A549 (cell line): ENCODE data around the gene SHMT2. TPM values are rescaled to one million over a fixed set of nuclear protein-coding genes. Genes with fewer than 3 reads are reported as not detected.

Experiments
- ATAC-seq, 2 experiments: fragments of 200-7000 bp in 1 of 2; fragments of >200 bp in 1 of 2; cut with Nextera tagmentation in 1 of 2; cut with Tn5 transposase in 1 of 2; 3 replicates each; pipeline versions ENCODE4 v1.8.0 to v1.9.1; 2018 to 2020; ENCODE audit warnings: mild to moderate bottlenecking in 1 of 2, moderate library complexity in 1 of 2
- CTCF ChIA-PET: fragments of 300-600 bp; sonication (Branson Sonifier 250); formaldehyde crosslinking; extraction: SDS; loops from one replicate; lab custom pipeline; 2021; ENCODE audit warnings: antibody characterized with exemption, inconsistent platforms; lab: Yijun Ruan, JAX
- POLR2A ChIA-PET: fragments of 350-600 bp; formaldehyde crosslinking; extraction: SDS; loops from one replicate; lab custom pipeline; 2021; ENCODE audit warnings: antibody characterized with exemption, inconsistent platforms; lab: Yijun Ruan, JAX
- DNase-seq, 2 experiments: peaks; one replicate each; pipeline versions ENCODE4 v3.0.0 to v3.0.0-alpha.2; 2011 to 2016; ENCODE audit warnings: low read depth in 1 of 2, low spot score in 1 of 2
- FAIRE-seq: peaks from 2 replicates; lab custom pipeline; 2011; peaks lifted over from hg19 to GRCh38; lab: Jason Lieb, UNC
- H3K27ac ChIP-seq, 2 experiments: fragments of >200 bp; sonication (Bioruptor Twin); formaldehyde crosslinking; 3 replicates each; pipeline ENCODE4 v1.5.1; 2016 to 2017
- H3K4me1 ChIP-seq: fragments of >200 bp; sonication (Bioruptor Twin); formaldehyde crosslinking; 3 replicates; pipeline ENCODE4 v1.6.1; 2016
- H3K4me2 ChIP-seq: fragments of >200 bp; sonication (Bioruptor Twin); formaldehyde crosslinking; 3 replicates; pipeline ENCODE4 v1.6.1; 2016
- H3K4me3 ChIP-seq: fragments of >200 bp; sonication (Bioruptor Twin); formaldehyde crosslinking; 3 replicates; pipeline ENCODE4 v1.5.1; 2016
- H3K9me3 ChIP-seq: fragments of >200 bp; sonication (Bioruptor Twin); formaldehyde crosslinking; 3 replicates; pipeline ENCODE4 v1.6.1; 2016
- CBX8 ChIP-seq: fragments of 200-600 bp; sonication (generic); IDR thresholded peaks from 2 replicates; pipeline ENCODE4 v1.6.1; 2016
- CHD2 ChIP-seq: fragments of 150-350 bp; IDR thresholded peaks from 2 replicates; pipeline ENCODE4 v1.6.1; 2014; ENCODE audit warnings: low read length; ENCODE audit not compliant: partially characterized antibody
- CTCF ChIP-seq: fragments of >200 bp; sonication (Bioruptor Twin); formaldehyde crosslinking; IDR thresholded peaks from 3 replicates; pipeline ENCODE4 v1.5.1; 2016
- EHMT2 ChIP-seq: fragments of 200-600 bp; sonication (generic); IDR thresholded peaks from 2 replicates; pipeline ENCODE4 v1.6.1; 2016; ENCODE audit warnings: antibody characterized with exemption, low read depth, mild to moderate bottlenecking, moderate library complexity
- GATA3 ChIP-seq: IDR thresholded peaks from 2 replicates; pipeline ENCODE4 v1.6.1; 2012; ENCODE audit warnings: borderline replicate concordance
- HES2 ChIP-seq: fragments of >200 bp; sonication (Bioruptor Twin); formaldehyde crosslinking; IDR thresholded peaks from 2 replicates; pipeline ENCODE4 v1.6.1; 2016
- HOXB13 ChIP-seq: fragments of 250-450 bp; sonication (Bioruptor Pico); IDR thresholded peaks from 2 replicates; pipeline ENCODE4 v1.5.0; 2020; ENCODE audit warnings: low read depth, mild to moderate bottlenecking, moderate library complexity
- HOXB5 ChIP-seq: fragments of 250-450 bp; sonication (Bioruptor Pico); IDR thresholded peaks from 2 replicates; pipeline ENCODE4 v1.5.0; 2020; ENCODE audit warnings: mild to moderate bottlenecking, moderate library complexity
- MAX ChIP-seq: IDR thresholded peaks from 2 replicates; pipeline ENCODE4 v1.6.1; 2012
- MYC ChIP-seq: IDR thresholded peaks from 2 replicates; pipeline ENCODE4 v1.6.1; 2012; ENCODE audit warnings: mild to moderate bottlenecking, inconsistent platforms, low read length, improper control_type of control experiment, borderline replicate concordance
- NFE2L2 ChIP-seq: fragments of 150-350 bp; conservative IDR thresholded peaks from 2 replicates; pipeline ENCODE4 v1.6.1; 2014; ENCODE audit warnings: low read length
- NR3C1 ChIP-seq: fragments of >200 bp; sonication (Bioruptor Twin); formaldehyde crosslinking; IDR thresholded peaks from 3 replicates; pipeline ENCODE4 v1.6.1; 2017
- POLR2A ChIP-seq: IDR thresholded peaks from 2 replicates; pipeline ENCODE4 v1.6.1; 2012; ENCODE audit warnings: mild to moderate bottlenecking, low read length
- POLR2AphosphoS2 ChIP-seq: conservative IDR thresholded peaks from 2 replicates; pipeline ENCODE4 v1.6.1; 2012; ENCODE audit warnings: low read length, improper control_type of control experiment, inconsistent platforms
- RAD21 ChIP-seq, 2 experiments: fragments of >200 bp in 1 of 2; sonication (Bioruptor Twin) in 1 of 2; formaldehyde crosslinking in 1 of 2; IDR thresholded peaks in 1 of 2; conservative IDR thresholded peaks in 1 of 2; 2 replicates in 1 of 2; 3 replicates in 1 of 2; pipeline ENCODE4 v1.6.1; 2012 to 2018; ENCODE audit warnings: inconsistent platforms in 1 of 2
- RFX5 ChIP-seq: fragments of 450-650 bp; IDR thresholded peaks from 2 replicates; pipeline ENCODE4 v1.7.1; 2014; ENCODE audit warnings: antibody characterized with exemption, mild to moderate bottlenecking, moderate library complexity
- RNF2 ChIP-seq: fragments of 200-600 bp; sonication (generic); IDR thresholded peaks from 2 replicates; pipeline ENCODE4 v1.6.1; 2016; ENCODE audit warnings: low read depth, mild to moderate bottlenecking, antibody characterized with exemption, moderate library complexity, borderline replicate concordance
- SMC3 ChIP-seq: fragments of >200 bp; sonication (Bioruptor Twin); formaldehyde crosslinking; IDR thresholded peaks from 3 replicates; pipeline ENCODE4 v1.6.1; 2018; ENCODE audit warnings: inconsistent platforms
- SREBF2 ChIP-seq: fragments of 450-650 bp; IDR thresholded peaks from 2 replicates; pipeline ENCODE4 v1.6.1; 2014; ENCODE audit warnings: mild to moderate bottlenecking, moderate library complexity
- TP53 ChIP-seq: fragments of 250-450 bp; sonication (Bioruptor Pico); IDR thresholded peaks from 2 replicates; pipeline ENCODE4 v1.5.0; 2021; ENCODE audit warnings: mild to moderate bottlenecking, moderate library complexity
- ZC3H11A ChIP-seq: fragments of 450-650 bp; IDR thresholded peaks from 2 replicates; pipeline ENCODE4 v1.6.1; 2014; ENCODE audit warnings: antibody characterized with exemption, mild to moderate bottlenecking
- ZFP36 ChIP-seq: fragments of 450-650 bp; IDR thresholded peaks from 2 replicates; pipeline ENCODE4 v1.6.1; 2014; ENCODE audit warnings: borderline replicate concordance; ENCODE audit not compliant: partially characterized antibody
- ZSCAN20 ChIP-seq: fragments of 250-450 bp; sonication (Bioruptor Pico); IDR thresholded peaks from 2 replicates; pipeline ENCODE4 v1.8.0; 2022; ENCODE audit warnings: mild to moderate bottlenecking, moderate library complexity
- WGBS: methylation state at CpG from one replicate; pipeline ENCODE4 v1.1.6; 2017; ENCODE audit errors: missing lambda C conversion rate; 5-methylcytosine and 5-hydroxymethylcytosine counted together
- polyA plus RNA-seq, 4 experiments: library from polyadenylated mRNA; depleted of rRNA in 3 of 4; stranded (reverse); fragments of >200 nt; fragmentation: RNase III in 1 of 4; extraction: RNeasy Plus Mini Kit Qiagen cat#74134 plus additional on column Dnase treatment in 1 of 4; gene quantifications; 2 replicates in 3 of 4; 3 replicates in 1 of 4; pipeline ENCODE4 v1.2.3, GENCODE V29; 2011 to 2017

The SHMT2 gene
- polyA plus RNA-seq, 2 of the 4 experiments (the other 2 are of a cell fraction), result 113 to 156 TPM

DNA sequence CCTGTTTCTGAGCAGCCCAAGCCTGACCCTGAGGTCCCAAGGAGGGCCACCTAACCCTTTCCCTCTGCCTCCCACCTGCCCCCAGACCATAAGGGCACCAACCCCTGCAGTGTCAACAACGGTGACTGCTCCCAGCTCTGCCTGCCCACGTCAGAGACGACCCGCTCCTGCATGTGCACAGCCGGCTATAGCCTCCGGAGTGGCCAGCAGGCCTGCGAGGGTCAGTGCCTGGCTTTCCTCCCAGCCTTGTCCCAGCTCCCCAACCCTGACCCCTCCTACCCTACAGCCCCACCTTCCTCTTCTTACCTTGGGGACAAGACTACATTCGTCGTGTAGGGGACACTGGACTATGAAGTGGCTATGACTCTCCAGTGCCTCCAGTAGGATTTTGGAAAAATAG, 48.4 kb upstream of the SHMT2 start (continued):
- TF ChIP-seq SREBF2 (no peak), MYC (no peak)

GRCh38 chr12:57181561-57182155, 47.9 kb upstream of the SHMT2 start:
- ChIA-PET POLR2A (interaction anchor here (0.7 kb wide), 1 partner anchor 8 kb away, joined by 3 read pairs; no protein-coding TSS in a partner anchor), CTCF (interaction anchor here (0.6 to 27.5 kb wide), 23 partner anchors 6 to 346 kb away, joined by 3 to 1152 read pairs (median 7); partner anchors contain the start of genes LRP1, NAB2, STAT6 and TAC3)
- Histone ChIP-seq H3K4me1 (peaks cover 5% of the 10 kb centered on the region; the same call in 2 of the 3 replicates), H3K27ac (no peak overlapping the region), H3K4me2 (no peak overlapping the region), H3K4me3 (no peak overlapping the region), H3K9me3 (no peaks in the 10 kb centered on the region)
- no peak for FAIRE-seq
- 88% methylated on average over 5 of the region's 5 CpGs for WGBS
- TF ChIP-seq CHD2 (no peak), HOXB13 (no peak), HES2 (no peak), TP53 (no peak), GATA3 (no peak), POLR2AphosphoS2 (no peak), EHMT2 (no peak), HOXB5 (no peak), ZC3H11A (no peak), NFE2L2 (no peak), NR3C1 (no peak), CBX8 (no peak), ZFP36 (no peak), RFX5 (no peak), ZSCAN20 (no peak), POLR2A (no peak), MAX (no peak)
- ATAC-seq, result no peak
- no peak for DNase-seq

- Histone ChIP-seq H3K4me3 (no peak overlapping the region), H3K27ac (no peak overlapping the region), H3K9me3 (no peaks in the 10 kb centered on the region), H3K4me1 (no peaks in the 10 kb centered on the region), H3K4me2 (no peak overlapping the region)
- ChIA-PET POLR2A (interaction anchor here (0.7 kb wide), 1 partner anchor 55 kb away, joined by 4 read pairs; no protein-coding TSS in a partner anchor), CTCF (interaction anchor here (0.6 to 27.5 kb wide), 37 partner anchors 7 to 544 kb away, joined by 3 to 1152 read pairs (median 5); partner anchors contain the start of genes LRP1, MYO1A, NAB2 and NEMP1)
- peak; percentile 79 to 95 for ATAC-seq
- TF ChIP-seq MYC, result 0 out of 2 replicates have a peak, but pooled peaks have one; percentile 41
- peak; percentile 91 for TF ChIP-seq RAD21 (conservative IDR thresholded peaks at IDR 0.05 in 1 of 2, IDR thresholded peaks at IDR 0.05 in 1 of 2)
- peak; percentile 85 for TF ChIP-seq CTCF
- TF ChIP-seq SMC3, result peak; percentile 84
- no peak for TF ChIP-seq RNF2
- peak; percentile 73 to 94 for DNase-seq
- peak; percentile 49 for FAIRE-seq
- WGBS, result 31% methylated on average over 13 of the region's 13 CpGs
These were observed 46.5 kb upstream of the SHMT2 start for GRCh38 chr12:57182918-57183575.
